ENCODE results near the gene VWA3A. TPM values are rescaled to one million over a fixed set of nuclear protein-coding genes. Genes with fewer than 3 reads are reported as not detected.
A peak's percentile ranks its signal among the peaks of the same experiment; 100 is the strongest.
"Not testable (repeated sequence)": the region's sequence is repeated elsewhere in the genome, so short reads cannot be mapped to it uniquely, and the experiment has no call there.

VWA3A gene
- total RNA-seq, 1 donor from 2014 or later: 4.7 TPM

- H3K4me3 Mint-ChIP-seq: no peak overlapping the region
- no peak for TF ChIP-seq CTCF (conservative IDR thresholded peaks at IDR 0.05)
- DNase-seq (ENCODE audit: extremely low spot score, unreplicated experiment): no peak
- H3K36me3 Mint-ChIP-seq: no peaks in the 10 kb centered on the region
- no peaks in the 10 kb centered on the region for H3K4me1 Mint-ChIP-seq (ENCODE audit: unreplicated experiment)
- H3K27me3 Mint-ChIP-seq: peaks cover 27% of the 10 kb centered on the region
- no peak overlapping the region for H3K27ac Mint-ChIP-seq
- H3K9me3 Mint-ChIP-seq: no peaks in the 10 kb centered on the region
These were observed 55.5 kb downstream of the VWA3A start for GRCh38 chr16:22147853-22148252.

DNA sequence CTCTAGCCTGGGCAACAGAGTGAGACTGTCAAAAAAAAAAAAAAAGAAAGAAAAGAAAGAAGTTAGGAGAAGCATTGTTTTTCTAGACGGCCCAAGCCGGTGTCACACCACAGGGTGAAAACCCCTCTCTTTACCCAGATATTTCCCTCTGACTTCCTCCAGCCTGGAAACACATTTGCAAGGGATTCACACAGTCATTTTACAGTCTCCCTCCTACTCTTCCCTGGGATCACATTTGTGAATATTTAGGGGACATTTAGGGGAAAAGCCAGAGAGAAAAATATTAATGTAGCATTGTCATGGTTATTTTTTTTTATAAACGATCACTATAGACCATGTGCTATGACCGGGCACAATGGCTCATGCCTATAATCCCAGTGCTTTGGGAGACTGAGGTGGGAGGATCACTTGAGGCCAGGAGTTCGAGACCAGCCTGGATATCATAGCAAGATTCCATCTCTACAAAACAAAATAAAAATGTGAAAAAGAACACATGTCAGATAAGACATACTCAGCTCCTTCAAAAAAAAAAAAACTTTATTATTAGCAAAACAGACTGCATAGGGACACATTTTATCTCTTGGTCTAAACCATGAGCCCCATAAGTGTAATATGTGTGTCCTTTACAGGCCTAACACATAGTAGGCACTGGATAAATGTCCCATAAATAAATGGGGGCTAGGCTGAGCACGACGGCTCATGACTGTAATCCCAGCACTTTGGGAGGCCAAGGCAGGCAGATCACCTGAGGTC lies 59.1 kb downstream of the VWA3A start:
- H3K4me3 Mint-ChIP-seq: no peak overlapping the region
- H3K9me3 Mint-ChIP-seq: no peaks in the 10 kb centered on the region
- no peaks in the 10 kb centered on the region for H3K36me3 Mint-ChIP-seq
- no peak overlapping the region for H3K27ac Mint-ChIP-seq
- H3K27me3 Mint-ChIP-seq: peaks cover 29% of the 10 kb centered on the region
- no peak for TF ChIP-seq CTCF (conservative IDR thresholded peaks at IDR 0.05)
- DNase-seq (ENCODE audit: extremely low spot score, unreplicated experiment): no peak
- no peaks in the 10 kb centered on the region for H3K4me1 Mint-ChIP-seq (ENCODE audit: unreplicated experiment)

DNA sequence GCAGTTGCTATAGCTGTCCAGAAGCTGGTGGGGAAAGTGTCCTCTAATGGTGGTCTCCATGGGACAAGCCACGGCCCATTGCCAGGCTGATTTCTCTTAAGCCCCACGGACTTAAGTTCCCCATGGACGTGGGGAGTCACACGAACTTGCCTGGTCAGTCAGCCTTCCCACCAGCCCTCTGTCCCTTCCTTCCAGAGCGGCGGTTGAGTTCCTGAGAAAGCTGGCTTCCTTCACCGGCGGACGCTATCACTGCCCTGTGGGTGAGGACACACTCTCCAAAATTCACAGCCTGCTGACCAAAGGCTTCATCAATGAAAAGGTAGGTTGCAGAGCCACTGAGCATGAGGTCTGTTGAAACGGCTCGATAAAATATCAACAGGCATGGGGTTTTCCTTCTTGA lies 60.0 kb downstream of the VWA3A start:
- Mint-ChIP-seq H3K4me1 (ENCODE audit: unreplicated experiment) (no peaks in the 10 kb centered on the region), H3K9me3 (no peaks in the 10 kb centered on the region), H3K27me3 (peaks cover 28% of the 10 kb centered on the region), H3K27ac (no peak overlapping the region), H3K36me3 (no peaks in the 10 kb centered on the region), H3K4me3 (no peak overlapping the region)
- DNase-seq (ENCODE audit: extremely low spot score, unreplicated experiment): no peak
- TF ChIP-seq CTCF (conservative IDR thresholded peaks at IDR 0.05): no peak

DNA sequence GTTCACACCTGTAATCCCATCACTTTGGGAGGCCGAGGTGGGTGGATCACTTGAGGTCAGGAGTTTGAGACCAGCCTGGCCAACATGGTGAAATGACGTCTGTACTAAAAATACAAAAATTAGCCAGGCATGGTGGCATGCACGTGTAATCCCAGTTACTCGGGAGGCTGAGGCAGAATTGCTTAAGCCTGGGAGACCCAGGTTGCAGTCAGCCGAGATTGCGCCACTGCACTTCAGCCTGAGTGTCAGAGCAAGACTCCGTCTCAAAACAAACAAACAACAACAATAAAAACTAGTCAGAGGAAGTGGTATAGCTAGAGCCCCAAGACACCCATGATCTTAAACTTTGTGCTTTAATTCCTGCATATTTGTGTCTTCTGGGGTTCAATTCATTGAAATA lies 60.7 kb downstream of the VWA3A start:
- not testable (repeated sequence) for H3K27ac Mint-ChIP-seq; H3K4me1 Mint-ChIP-seq (ENCODE audit: unreplicated experiment); H3K36me3 Mint-ChIP-seq; H3K9me3 Mint-ChIP-seq; H3K4me3 Mint-ChIP-seq; DNase-seq (ENCODE audit: extremely low spot score, unreplicated experiment)
- H3K27me3 Mint-ChIP-seq: peaks cover 25% of the 10 kb centered on the region

GRCh38 chr16:22161401-22161800 lies 69.1 kb downstream of the VWA3A start:
- Mint-ChIP-seq H3K4me3 (peak overlapping the region; percentile 16), H3K27me3 (peaks cover 57% of the 10 kb centered on the region), H3K27ac (no peak overlapping the region), H3K36me3 (no peaks in the 10 kb centered on the region), H3K9me3 (no peaks in the 10 kb centered on the region), H3K4me1 (ENCODE audit: unreplicated experiment) (no peaks in the 10 kb centered on the region)
- TF ChIP-seq CTCF (conservative IDR thresholded peaks at IDR 0.05): no peak
- DNase-seq (ENCODE audit: extremely low spot score, unreplicated experiment): no peak

DNA sequence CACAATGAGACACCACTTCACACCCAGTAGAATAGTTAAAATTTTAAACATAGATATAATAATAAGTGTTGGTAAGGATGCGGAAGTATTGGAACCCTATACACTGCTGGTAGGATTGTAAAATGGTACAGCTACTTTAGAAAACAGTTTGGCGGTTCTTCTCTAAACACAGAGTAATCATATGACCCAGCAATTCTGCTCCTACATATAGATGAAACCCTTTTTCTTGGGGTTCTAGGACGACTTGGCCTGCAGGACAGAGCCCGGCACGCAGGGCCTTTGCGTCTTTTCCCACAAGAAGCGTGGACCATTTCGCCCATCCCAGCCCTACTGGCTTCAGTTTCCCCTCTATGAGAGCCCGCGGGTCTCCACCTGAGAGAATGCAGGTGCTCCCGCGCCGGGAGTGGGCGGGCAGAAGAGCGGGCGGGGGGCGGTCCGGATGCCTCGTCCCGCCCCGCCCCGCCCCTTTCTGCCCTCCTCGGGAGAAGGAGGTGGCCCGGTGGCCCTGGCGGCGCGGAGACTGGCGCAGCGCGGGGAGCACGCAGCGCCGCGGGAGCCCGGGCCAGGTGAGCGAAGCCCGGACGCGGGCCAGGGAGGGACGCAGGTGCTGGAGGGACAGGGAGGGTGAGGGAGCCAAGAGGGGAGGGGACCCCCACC lies 69.8 kb downstream of the VWA3A start, which contains the start of gene SDR42E2:
TSS of gene SDR42E2 (plus strand) at position 508 of the 657 bp plus-strand sequence. CDS start 3,077 bp downstream, outside the sequence.
- TF ChIP-seq CTCF (conservative IDR thresholded peaks at IDR 0.05): no peak
- DNase-seq (ENCODE audit: extremely low spot score, unreplicated experiment): no peak
- Mint-ChIP-seq H3K27me3 (peaks cover 56% of the 10 kb centered on the region), H3K9me3 (no peaks in the 10 kb centered on the region), H3K36me3 (no peaks in the 10 kb centered on the region), H3K4me3 (peak within 1 kb of the TSS; percentile 62), H3K4me1 (ENCODE audit: unreplicated experiment) (no peaks in the 10 kb centered on the region), H3K27ac (no peak within 1 kb of the TSS)
